Measurements from ENCODE around the gene TUB.

DNA sequence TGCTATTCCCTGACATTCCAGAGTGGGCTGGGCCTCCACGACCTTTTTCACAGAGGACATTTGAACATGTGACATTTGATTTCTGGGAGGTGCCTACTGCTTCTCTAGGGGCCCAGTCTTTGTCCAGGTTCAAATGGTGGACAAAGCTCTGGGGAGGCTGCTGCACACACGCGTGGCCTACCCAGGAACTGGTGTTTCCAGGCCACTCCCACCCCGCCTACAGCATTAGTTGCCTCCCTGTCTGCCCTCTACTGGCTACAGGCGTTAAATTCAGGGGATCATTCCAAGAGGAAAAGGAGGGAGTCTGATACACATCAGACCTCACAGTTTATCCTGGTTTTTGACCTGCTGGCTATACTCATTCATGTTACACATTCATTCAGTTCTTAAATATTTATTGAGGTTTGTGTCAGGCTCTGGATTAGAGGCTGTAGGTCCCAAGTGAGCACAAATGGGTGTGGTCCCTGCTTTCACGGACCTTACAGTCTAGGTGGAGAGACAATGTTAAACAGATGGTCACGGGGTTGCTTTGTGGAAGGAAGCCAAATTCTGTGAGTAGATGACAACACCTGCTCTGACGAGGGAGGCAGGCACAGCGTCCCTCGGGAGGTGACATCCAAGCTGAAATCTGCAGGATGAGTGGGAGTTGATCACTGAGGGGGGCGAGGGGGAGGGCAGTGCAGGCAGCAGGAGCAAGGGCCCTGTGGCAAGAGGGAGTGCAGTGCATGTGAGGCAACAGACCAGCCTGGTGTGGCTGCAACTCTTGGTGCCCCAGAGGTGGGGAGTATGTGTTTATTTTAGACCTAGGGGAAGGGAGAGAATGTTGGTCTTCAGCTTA, 11.8 kb downstream of the TUB start:
- TF ChIP-seq, protein P1, sequence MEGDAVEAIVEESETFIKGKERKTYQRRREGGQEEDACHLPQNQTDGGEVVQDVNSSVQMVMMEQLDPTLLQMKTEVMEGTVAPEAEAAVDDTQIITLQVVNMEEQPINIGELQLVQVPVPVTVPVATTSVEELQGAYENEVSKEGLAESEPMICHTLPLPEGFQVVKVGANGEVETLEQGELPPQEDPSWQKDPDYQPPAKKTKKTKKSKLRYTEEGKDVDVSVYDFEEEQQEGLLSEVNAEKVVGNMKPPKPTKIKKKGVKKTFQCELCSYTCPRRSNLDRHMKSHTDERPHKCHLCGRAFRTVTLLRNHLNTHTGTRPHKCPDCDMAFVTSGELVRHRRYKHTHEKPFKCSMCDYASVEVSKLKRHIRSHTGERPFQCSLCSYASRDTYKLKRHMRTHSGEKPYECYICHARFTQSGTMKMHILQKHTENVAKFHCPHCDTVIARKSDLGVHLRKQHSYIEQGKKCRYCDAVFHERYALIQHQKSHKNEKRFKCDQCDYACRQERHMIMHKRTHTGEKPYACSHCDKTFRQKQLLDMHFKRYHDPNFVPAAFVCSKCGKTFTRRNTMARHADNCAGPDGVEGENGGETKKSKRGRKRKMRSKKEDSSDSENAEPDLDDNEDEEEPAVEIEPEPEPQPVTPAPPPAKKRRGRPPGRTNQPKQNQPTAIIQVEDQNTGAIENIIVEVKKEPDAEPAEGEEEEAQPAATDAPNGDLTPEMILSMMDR (IDR thresholded peaks at IDR 0.05) = peak; percentile 51 to 74 (median 62)
- no peak for TF ChIP-seq POLR2A (IDR thresholded peaks at IDR 0.05)
